H9 (cell line): Measurements from ENCODE around the gene RPP30. TPM values are rescaled to one million over a fixed set of nuclear protein-coding genes. Genes with fewer than 3 reads are reported as not detected.

ENCODE experiments used
- DNase-seq: peaks from one replicate; pipeline ENCODE4 v3.0.0-alpha.2; 2017
- H2AFZ ChIP-seq: one replicate; pipeline ENCODE4 v1.6.1; 2013; ENCODE audit warnings: mild to moderate bottlenecking, low read length, control low read depth, moderate library complexity
- H2AK5ac ChIP-seq: 2 replicates; pipeline ENCODE4 v1.6.1; 2013; ENCODE audit warnings: low read length, control low read depth, mixed read lengths; ENCODE audit not compliant: insufficient read length
- H2BK120ac ChIP-seq: one replicate; pipeline ENCODE4 v1.6.1; 2013; ENCODE audit warnings: low read depth, mild to moderate bottlenecking, low read length, control low read depth, inconsistent platforms; ENCODE audit not compliant: poor library complexity, severe bottlenecking
- H2BK12ac ChIP-seq: 2 replicates; pipeline ENCODE4 v1.6.1; 2013; ENCODE audit warnings: low read length, control low read depth, mixed read lengths, low read depth; ENCODE audit not compliant: insufficient read length
- H2BK15ac ChIP-seq: 2 replicates; pipeline ENCODE4 v1.6.1; 2013; ENCODE audit warnings: low read depth, low read length, control low read depth
- H2BK20ac ChIP-seq: one replicate; pipeline ENCODE4 v1.6.1; 2013; ENCODE audit warnings: low read depth, mild to moderate bottlenecking, low read length, control low read depth, inconsistent platforms; ENCODE audit not compliant: poor library complexity, severe bottlenecking
- H2BK5ac ChIP-seq: 2 replicates; pipeline ENCODE4 v1.6.1; 2013; ENCODE audit warnings: low read length, control low read depth, mixed read lengths; ENCODE audit not compliant: insufficient read length
- H3K14ac ChIP-seq: 2 replicates; pipeline ENCODE4 v1.6.1; 2013; ENCODE audit warnings: low read length, control low read depth; ENCODE audit not compliant: insufficient read depth
- H3K18ac ChIP-seq: 2 replicates; pipeline ENCODE4 v1.6.1; 2013; ENCODE audit warnings: low read depth, mild to moderate bottlenecking, mixed read lengths, low read length, control low read depth; ENCODE audit not compliant: insufficient read length
- H3K23ac ChIP-seq: 2 replicates; pipeline ENCODE4 v1.6.1; 2013; ENCODE audit warnings: low read length, control low read depth, mixed read lengths, low read depth; ENCODE audit not compliant: insufficient read length
- H3K23me2 ChIP-seq: 2 replicates; pipeline ENCODE4 v1.6.1; 2013; ENCODE audit warnings: low read depth, mild to moderate bottlenecking, mixed read lengths, low read length, control low read depth; ENCODE audit not compliant: insufficient read length, poor library complexity, severe bottlenecking
- H3K27ac ChIP-seq: 2 replicates; pipeline ENCODE4 v1.5.1; 2013; ENCODE audit warnings: low read length, control low read depth, mixed read lengths, low read depth; ENCODE audit not compliant: insufficient read length
- H3K27me3 ChIP-seq: 2 replicates; pipeline ENCODE4 v1.6.1; 2013; ENCODE audit warnings: low read length, control low read depth, inconsistent platforms; ENCODE audit not compliant: insufficient read depth
- H3K4ac ChIP-seq: 2 replicates; pipeline ENCODE4 v1.6.1; 2013; ENCODE audit warnings: low read depth, mild to moderate bottlenecking, control low read depth, inconsistent platforms, low read length, moderate library complexity
- H3K4me1 ChIP-seq: 2 replicates; pipeline ENCODE4 v1.6.1; 2013; ENCODE audit warnings: low read length, control low read depth, inconsistent platforms; ENCODE audit not compliant: insufficient read depth
- H3K4me2 ChIP-seq: 2 replicates; pipeline ENCODE4 v1.6.1; 2013; ENCODE audit warnings: low read length, control low read depth, mixed read lengths; ENCODE audit not compliant: insufficient read length, insufficient read depth
- H3K56ac ChIP-seq: 2 replicates; pipeline ENCODE4 v1.6.1; 2013; ENCODE audit warnings: low read depth, mild to moderate bottlenecking, mixed read lengths, low read length, control low read depth; ENCODE audit not compliant: insufficient read length
- H3K79me1 ChIP-seq: 2 replicates; pipeline ENCODE4 v1.6.1; 2013; ENCODE audit warnings: low read depth, mild to moderate bottlenecking, moderate library complexity, low read length, control low read depth, inconsistent platforms; ENCODE audit not compliant: insufficient read depth, poor library complexity, severe bottlenecking
- H3K79me2 ChIP-seq: 2 replicates; pipeline ENCODE4 v1.6.1; 2013; ENCODE audit warnings: low read length, control low read depth, inconsistent platforms; ENCODE audit not compliant: insufficient read depth
- H3K9ac ChIP-seq: 2 replicates; pipeline ENCODE4 v1.6.1; 2013; ENCODE audit warnings: low read length, control low read depth, mixed read lengths; ENCODE audit not compliant: insufficient read length; ENCODE audit errors: extremely low read depth
- H3K9me3 ChIP-seq: one replicate; pipeline ENCODE4 v1.6.1; 2013; ENCODE audit warnings: low read depth, low read length, inconsistent platforms; ENCODE audit not compliant: control insufficient read depth
- H3T11ph ChIP-seq: one replicate; pipeline ENCODE4 v1.6.1; 2013; ENCODE audit warnings: mild to moderate bottlenecking, low read length, control low read depth, inconsistent platforms
- H4K20me1 ChIP-seq: one replicate; pipeline ENCODE4 v1.6.1; 2013; ENCODE audit not compliant: control insufficient read depth, insufficient read length, insufficient read depth
- H4K5ac ChIP-seq: 2 replicates; pipeline ENCODE4 v1.6.1; 2013; ENCODE audit warnings: low read depth, mild to moderate bottlenecking, mixed read lengths, low read length, control low read depth; ENCODE audit not compliant: insufficient read length
- H4K8ac ChIP-seq: replicated peaks from 2 replicates; pipeline ENCODE4 v1.6.1; 2013; ENCODE audit warnings: low read length, control low read depth, mixed read lengths, low read depth; ENCODE audit not compliant: insufficient read length
- H4K91ac ChIP-seq: 2 replicates; pipeline ENCODE4 v1.6.1; 2013; ENCODE audit warnings: low read depth, mild to moderate bottlenecking, moderate library complexity, mixed read lengths, low read length, control low read depth; ENCODE audit not compliant: insufficient read length
- H3K27ac Mint-ChIP-seq, 3 experiments: 2 replicates in 2 of 3; 3 replicates in 1 of 3; pipeline ENCODE4 v1.8.0; 2020 to 2021; ENCODE audit warnings: mixed read lengths in 3 of 3, mild to moderate bottlenecking in 1 of 3, moderate library complexity in 1 of 3
- H3K27me3 Mint-ChIP-seq: 2 replicates; pipeline ENCODE4 v1.8.0; 2021; ENCODE audit warnings: low read depth, mild to moderate bottlenecking, moderate library complexity, mixed read lengths
- H3K36me3 Mint-ChIP-seq, 3 experiments: 2 replicates in 2 of 3; 3 replicates in 1 of 3; pipeline ENCODE4 v1.8.0; 2020 to 2021; ENCODE audit warnings: low read depth in 3 of 3, mixed read lengths in 3 of 3; ENCODE audit not compliant: insufficient read depth in 1 of 3
- H3K4me1 Mint-ChIP-seq, 2 experiments: 2 replicates each; pipeline ENCODE4 v1.8.0; 2020; ENCODE audit warnings: mixed read lengths in 2 of 2
- H3K4me3 Mint-ChIP-seq, 2 experiments: 2 replicates in 1 of 2; 3 replicates in 1 of 2; pipeline ENCODE4 v1.8.0; 2020 to 2021; ENCODE audit warnings: mild to moderate bottlenecking in 2 of 2, mixed read lengths in 2 of 2, moderate library complexity in 1 of 2
- H3K9me3 Mint-ChIP-seq, 2 experiments: 2 replicates in 1 of 2; 3 replicates in 1 of 2; pipeline ENCODE4 v1.8.0; 2020; ENCODE audit warnings: mild to moderate bottlenecking in 2 of 2, mixed read lengths in 2 of 2, moderate library complexity in 1 of 2
- CTCF ChIP-seq: fragments of 200-600 bp; sonication (generic); conservative IDR thresholded peaks from 3 replicates; pipeline ENCODE4 v1.8.0; 2021; ENCODE audit warnings: antibody characterized with exemption, mild to moderate bottlenecking
- WGBS: extraction: QIAGEN DNeasy Blood & Tissue Kit; methylation state at CpG from one replicate; pipeline ENCODE4 v1.1.7; 2013; ENCODE audit warnings: missing lambda C conversion rate, low lambda C conversion rate, mixed read lengths; ENCODE audit not compliant: insufficient read length; ENCODE audit errors: extremely low coverage; 5-methylcytosine and 5-hydroxymethylcytosine counted together
- total RNA-seq: library from RNA; stranded (reverse); gene quantifications from 2 replicates; pipeline ENCODE4 v1.2.1, GENCODE V29; 2021

RPP30 gene
- total RNA-seq, 1 experiment from 2014 or later, result 77.7 TPM

- H3K4me3 Mint-ChIP-seq, result peak overlapping the region; percentile 21 to 69; a peak in 3 of 5 replicates
- Histone ChIP-seq H3K27ac (no peak overlapping the region), H3K9me3 (no peaks in the 10 kb centered on the region), H3K79me1 (no peaks in the 10 kb centered on the region), H3T11ph (no peak overlapping the region), H2BK12ac (no peak overlapping the region), H2BK120ac (no peak overlapping the region), H2AK5ac (peak overlapping the region; percentile 9), H2AFZ (no peak overlapping the region), H4K91ac (no peak overlapping the region), H3K4me2 (peak overlapping the region; percentile 13), H3K4ac (no peak overlapping the region; the same call in 1 of the 2 replicates), H3K4me1 (peaks cover 4% of the 10 kb centered on the region; the same call in 1 of the 2 replicates), H4K20me1 (no peaks in the 10 kb centered on the region), H4K5ac (no peak overlapping the region), H3K14ac (no peak overlapping the region; the same call in 1 of the 2 replicates), H2BK15ac (no peak overlapping the region), H3K56ac (no peak overlapping the region), H3K18ac (no peak overlapping the region), H3K9ac (no peak overlapping the region), H2BK20ac (no peak overlapping the region), H3K23me2 (no peaks in the 10 kb centered on the region), H3K79me2 (no peaks in the 10 kb centered on the region), H3K27me3 (peaks cover 49% of the 10 kb centered on the region), H2BK5ac (no peak overlapping the region), H4K8ac (no peak overlapping the region), H3K23ac (no peak overlapping the region)
- no peak for TF ChIP-seq CTCF
- H3K27ac Mint-ChIP-seq, result peak overlapping the region; percentile 35 to 94 (median 94); a peak in 5 of 7 replicates
- H3K27me3 Mint-ChIP-seq, result peaks cover 100% of the 10 kb centered on the region
- H3K4me1 Mint-ChIP-seq, result peaks cover 43 to 57% of the 10 kb centered on the region in 2 experiments
- peak; percentile 79 for DNase-seq
- peaks cover 3 to 10% of the 10 kb centered on the region in 2 experiments; a peak in 2 of 5 replicates for H3K9me3 Mint-ChIP-seq
- no peaks in the 10 kb centered on the region for H3K36me3 Mint-ChIP-seq
- WGBS, result no CpG with 5 or more reads among the region's 6 CpGs
Measured at GRCh38 chr10:90930971-90931871, 59.4 kb downstream of the RPP30 start.
